HFF-Myc (cell line): ENCODE data around the gene HIVEP1.

ENCODE experiments used
- DNase-seq: peaks from one replicate; pipeline ENCODE4 v3.0.0-alpha.2; 2011; ENCODE audit warnings: low read depth; ENCODE audit errors: extremely low read depth
- H3K4me3 ChIP-seq: replicated peaks from 2 replicates; pipeline ENCODE4 v1.5.1; 2011; ENCODE audit warnings: low read depth, mild to moderate bottlenecking, control low read depth, low read length
- CTCF ChIP-seq: IDR thresholded peaks from 2 replicates; pipeline ENCODE4 v1.5.1; 2012; ENCODE audit warnings: mild to moderate bottlenecking, low read depth, low read length, control low read depth; ENCODE audit errors: missing control alignments

HIVEP1 gene

GRCh38 chr6:11970114-11970513, 42.0 kb upstream of the HIVEP1 start:
- no peak for DNase-seq
- H3K4me3 ChIP-seq: no peak overlapping the region
- TF ChIP-seq CTCF: no peak

- no peak overlapping the region for H3K4me3 ChIP-seq
- TF ChIP-seq CTCF: no peak
- DNase-seq: peak; percentile 43
Observed at GRCh38 chr6:11971154-11971553, 41.0 kb upstream of the HIVEP1 start.

- no peak overlapping the region for H3K4me3 ChIP-seq
- DNase-seq: no peak
- no peak for TF ChIP-seq CTCF
Observed at GRCh38 chr6:11972270-11972669, 39.8 kb upstream of the HIVEP1 start.

GRCh38 chr6:11972806-11973205, 39.3 kb upstream of the HIVEP1 start:
- H3K4me3 ChIP-seq: no peak overlapping the region
- TF ChIP-seq CTCF: no peak
- DNase-seq: no peak

- no peak for TF ChIP-seq CTCF
Observed at GRCh38 chr6:11973238-11973637, 38.9 kb upstream of the HIVEP1 start.

GRCh38 chr6:11974089-11974488, 38.0 kb upstream of the HIVEP1 start:
- no peak for TF ChIP-seq CTCF
- no peak for DNase-seq

More at GRCh38 chr6:11973238-11973637, 38.9 kb upstream of the HIVEP1 start:
- H3K4me3 ChIP-seq: no peak overlapping the region
- no peak for DNase-seq

GRCh38 chr6:11975353-11975977, 36.6 kb upstream of the HIVEP1 start:
- no peak overlapping the region for H3K4me3 ChIP-seq
- no peak for DNase-seq
- TF ChIP-seq CTCF: no peak

More at GRCh38 chr6:11974089-11974488, 38.0 kb upstream of the HIVEP1 start:
- no peak overlapping the region for H3K4me3 ChIP-seq
